ENCODE data around the gene DNAJB8.

DNAJB8 gene

DNA sequence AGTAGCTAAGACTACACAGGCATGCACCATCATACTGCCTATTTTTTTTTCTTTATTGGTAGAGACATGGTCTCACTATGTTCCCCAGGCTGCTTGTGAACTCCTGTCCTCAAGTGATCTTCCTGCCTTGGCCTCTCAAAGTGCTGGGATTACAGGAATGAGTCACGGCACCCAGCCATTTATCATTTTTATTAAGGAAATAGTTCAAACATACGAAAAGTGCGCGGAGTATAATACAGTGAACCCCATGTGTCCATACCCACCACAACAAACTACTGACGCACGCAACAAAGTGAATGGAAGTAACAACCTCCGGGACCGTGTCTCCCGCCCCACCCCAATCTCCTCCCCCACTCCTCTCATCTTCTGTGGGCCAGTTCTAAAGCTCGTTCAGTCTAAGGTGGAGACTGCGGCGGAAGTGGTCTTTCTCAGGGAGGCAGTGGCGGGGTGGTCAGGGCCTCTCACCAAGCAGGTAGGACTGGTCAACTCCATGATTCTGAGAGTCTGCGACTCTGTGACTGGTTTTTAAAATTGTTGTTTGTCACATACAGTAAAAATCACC, 42.1 kb downstream of the DNAJB8 start:
- DNase-seq = no peak

DNA sequence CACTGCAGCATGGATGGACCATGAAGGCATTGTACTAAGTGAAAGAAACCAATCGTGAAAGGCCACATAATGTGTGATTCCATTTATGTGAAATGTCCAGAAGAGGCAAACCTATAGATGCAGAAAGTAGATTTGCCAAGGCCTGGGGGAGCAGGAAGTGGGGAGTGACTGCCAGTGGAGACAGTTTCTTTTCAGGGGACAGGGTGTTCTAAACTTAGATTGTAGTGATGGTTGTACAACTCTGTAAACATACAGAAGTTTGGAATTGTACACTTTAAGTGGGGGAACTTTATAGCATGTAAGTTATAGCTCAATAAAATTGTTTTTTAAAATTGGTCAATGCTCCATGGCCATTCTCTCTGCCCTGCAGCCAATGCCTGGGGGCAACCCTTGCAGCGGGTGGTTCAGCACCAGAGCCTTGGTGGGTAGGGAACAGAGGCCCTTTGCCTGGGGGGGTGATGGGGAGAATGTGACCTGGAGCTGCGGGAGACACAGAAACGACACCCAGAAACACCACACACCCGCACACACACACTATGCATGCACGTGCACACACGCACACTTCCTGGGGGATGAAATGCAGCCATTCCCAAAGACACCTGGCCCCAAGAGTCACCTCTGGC, 43.1 kb downstream of the DNAJB8 start:
- no peak for DNase-seq

DNA sequence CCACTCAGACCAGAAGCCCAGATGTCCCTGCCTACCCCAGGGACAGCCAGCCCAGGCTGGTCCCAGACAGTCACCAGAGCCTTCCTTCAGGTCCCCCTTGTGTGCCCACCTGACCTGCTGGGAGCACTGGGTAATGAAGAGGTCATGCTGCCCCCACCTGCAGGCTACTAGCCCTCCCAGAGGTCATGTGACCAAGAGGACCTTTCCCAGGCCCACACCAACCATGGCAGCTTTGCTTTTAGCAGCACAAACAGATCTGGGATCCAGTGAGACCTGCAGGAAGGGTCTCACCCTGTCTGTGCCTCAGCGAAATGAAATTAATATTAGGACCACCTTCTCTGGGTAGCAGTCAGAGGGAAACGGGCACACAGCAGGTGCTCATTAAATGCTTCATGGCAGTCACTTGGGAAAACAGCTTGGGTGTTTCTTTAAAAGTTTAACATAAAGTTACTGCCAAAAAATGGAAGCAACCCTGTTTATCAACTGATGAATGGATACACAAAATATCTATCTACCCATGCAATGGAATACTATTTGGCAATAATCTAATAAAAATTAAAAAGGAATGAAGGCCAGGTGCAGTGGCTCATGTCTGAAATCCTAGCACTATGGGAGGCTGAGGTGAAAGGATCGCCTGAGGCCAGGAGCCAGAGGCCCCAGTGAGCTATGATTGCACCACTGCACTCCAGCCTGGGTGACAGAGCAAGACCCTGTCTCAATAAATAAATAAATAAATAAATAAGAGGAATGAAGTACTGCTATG, 43.7 kb downstream of the DNAJB8 start:
- DNase-seq = no peak

DNA sequence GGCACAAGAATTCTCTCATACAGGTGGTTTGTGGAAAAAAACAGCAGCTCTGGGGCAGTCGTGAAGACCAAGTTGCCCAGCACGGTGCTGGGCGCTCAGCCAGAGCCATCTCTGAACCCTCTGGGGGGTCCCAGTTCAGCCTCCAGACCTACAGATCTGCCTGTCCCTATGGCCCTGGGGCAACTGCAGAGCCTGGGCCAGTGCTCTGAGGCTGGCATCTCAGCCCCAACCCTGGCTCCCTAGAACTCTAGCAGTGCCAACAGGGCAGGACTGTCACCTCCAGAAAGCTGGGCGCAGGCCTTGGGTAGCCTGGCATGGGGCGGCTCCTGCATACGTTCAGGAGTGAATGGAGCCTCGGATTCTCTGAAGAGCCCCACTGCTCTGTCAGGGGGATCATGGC, 44.7 kb downstream of the DNAJB8 start:
- no peak for DNase-seq

DNA sequence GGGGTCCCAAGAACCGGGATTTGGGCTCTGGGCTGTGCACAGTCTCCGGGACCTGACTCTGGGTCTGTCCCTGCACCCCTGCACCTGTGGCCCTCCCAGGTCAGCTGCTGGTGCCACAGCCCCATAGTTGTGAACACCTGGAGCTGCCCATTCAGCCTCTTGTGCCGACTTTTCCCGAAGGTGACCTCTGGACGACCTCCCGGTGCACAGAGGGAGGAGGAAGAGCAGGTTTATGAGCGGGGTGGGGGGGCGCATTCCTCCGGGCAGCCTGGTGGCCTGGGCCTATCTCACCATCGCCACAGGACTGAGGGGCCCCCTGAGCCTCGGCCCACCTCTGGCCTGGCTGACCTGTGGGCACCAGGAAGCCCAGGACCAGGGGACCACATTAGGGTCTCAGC, 45.3 kb downstream of the DNAJB8 start:
- no peak for DNase-seq

DNA sequence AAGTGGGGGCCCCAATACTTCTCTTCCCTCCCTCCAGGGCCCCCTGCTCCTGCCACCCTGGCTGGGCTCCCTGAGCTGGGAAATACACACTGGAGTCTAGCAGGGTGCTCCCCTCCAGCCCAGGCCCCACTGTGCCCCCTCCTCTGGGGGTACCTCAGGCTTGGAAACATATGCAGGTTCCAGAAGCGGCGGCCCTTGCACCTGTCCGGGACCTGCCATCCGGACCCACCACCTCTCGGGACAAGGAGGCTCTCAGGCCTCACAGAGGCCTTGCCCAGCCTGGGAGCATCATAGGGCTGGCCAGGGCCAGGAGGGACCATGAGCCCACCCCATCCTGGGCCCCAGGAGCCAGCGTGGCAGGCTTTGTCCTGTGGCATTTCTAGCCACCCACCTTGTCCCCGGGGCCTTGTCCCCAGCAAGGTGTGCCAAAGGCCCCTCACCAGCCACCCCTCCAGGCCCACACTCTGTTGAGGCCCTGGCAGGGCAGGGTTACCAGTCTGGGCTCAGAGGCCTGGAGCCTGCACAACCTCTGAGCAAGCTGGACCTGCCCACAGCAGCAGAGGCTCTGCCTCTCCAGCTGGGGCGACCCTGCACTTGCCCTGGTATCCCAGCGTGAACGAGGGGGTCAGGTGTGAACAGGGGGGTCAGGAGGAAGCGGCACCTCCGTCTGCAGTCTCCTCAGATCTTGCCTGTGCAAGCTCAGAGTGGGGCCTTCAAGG, 45.8 kb downstream of the DNAJB8 start:
- DNase-seq = no peak

DNA sequence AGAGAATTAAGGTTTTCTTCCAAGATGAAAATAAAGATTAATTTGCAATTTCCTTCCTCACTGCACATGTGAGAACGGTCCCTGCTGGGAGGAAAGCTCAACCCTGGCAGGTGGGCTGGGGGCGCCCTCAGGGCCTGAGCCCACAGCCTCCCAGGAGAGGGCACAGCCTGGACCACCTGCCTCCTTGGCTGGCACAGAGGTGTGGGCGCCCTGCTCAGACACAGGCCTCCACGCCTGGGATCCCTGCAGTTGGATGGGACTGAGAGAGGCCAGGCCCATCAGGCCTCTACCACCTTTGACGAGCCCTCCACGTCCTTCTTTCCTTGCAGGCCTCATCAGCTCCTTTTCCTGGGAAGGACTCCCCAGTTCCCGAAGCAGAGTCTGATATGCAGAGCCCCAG, 46.4 kb downstream of the DNAJB8 start:
- DNase-seq = no peak

DNA sequence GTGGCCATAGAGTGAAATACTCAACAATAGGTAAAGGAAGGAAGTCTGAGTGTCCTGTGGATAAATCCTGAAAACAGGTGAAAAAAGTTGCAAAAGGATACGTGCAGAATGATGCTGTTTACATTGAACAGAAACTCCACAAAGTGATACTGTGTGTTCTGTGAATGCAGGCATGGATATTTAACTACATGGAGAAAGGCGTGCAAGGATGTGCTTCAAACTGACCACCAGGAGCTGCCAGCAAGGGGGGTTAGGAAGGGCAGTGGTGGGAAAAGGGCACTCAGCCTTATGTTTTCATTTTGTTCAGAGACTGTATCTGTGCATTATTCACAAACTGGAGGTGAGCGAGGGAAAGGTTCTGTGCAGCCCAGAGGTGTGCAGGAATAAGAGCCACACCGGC, 47.4 kb downstream of the DNAJB8 start:
- no peak for DNase-seq

DNA sequence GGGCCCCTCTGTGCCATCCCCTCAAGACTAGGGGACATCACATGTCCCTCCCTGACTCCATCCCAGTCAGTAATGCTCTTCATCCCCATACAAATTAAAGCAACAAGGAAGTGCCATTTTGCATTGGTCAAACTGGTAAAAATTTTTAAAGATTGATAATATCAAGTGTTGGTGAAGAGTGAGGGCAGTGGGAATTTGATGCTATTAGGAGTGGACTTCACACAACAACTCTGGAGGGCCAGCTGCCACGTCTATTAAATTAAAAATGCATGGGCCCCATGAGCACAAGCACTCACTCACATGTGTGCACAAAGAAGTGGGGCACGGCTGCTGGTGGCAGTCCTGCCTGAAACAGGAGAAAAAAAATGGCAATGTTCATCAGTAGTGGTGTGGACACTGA, 47.8 kb downstream of the DNAJB8 start:
- no peak for DNase-seq

DNA sequence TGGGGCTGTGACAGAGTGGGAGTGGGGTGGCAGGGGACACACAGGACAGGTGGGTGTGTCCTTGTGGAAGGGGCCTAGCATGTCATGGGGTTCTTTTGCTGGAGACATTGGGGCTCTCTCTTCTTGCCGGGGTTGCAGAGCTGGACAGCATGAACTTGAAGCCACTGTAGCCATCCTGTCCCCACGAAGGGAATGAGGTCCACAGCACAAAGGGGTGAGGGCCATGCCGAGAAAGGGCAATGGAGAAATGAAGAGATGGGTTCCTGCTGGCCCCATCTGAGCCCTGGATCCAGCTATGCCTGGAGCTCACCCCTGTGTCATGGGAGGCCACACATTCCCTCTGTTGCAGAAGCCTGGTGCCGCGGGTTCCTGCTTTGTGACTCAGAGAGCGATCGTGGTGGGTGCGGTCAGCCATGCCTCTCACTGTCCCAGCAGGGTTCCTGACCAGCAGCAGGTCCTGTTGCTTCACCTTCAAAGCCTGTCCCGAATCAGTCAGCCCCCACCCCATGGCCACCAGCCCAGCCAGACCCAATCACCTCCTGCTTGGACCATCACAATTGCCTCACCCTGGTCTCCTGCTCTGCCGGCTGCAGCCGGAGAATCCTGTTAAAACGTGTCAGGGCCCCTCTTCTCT, 50.0 kb downstream of the DNAJB8 start:
- DNase-seq = no peak

DNA sequence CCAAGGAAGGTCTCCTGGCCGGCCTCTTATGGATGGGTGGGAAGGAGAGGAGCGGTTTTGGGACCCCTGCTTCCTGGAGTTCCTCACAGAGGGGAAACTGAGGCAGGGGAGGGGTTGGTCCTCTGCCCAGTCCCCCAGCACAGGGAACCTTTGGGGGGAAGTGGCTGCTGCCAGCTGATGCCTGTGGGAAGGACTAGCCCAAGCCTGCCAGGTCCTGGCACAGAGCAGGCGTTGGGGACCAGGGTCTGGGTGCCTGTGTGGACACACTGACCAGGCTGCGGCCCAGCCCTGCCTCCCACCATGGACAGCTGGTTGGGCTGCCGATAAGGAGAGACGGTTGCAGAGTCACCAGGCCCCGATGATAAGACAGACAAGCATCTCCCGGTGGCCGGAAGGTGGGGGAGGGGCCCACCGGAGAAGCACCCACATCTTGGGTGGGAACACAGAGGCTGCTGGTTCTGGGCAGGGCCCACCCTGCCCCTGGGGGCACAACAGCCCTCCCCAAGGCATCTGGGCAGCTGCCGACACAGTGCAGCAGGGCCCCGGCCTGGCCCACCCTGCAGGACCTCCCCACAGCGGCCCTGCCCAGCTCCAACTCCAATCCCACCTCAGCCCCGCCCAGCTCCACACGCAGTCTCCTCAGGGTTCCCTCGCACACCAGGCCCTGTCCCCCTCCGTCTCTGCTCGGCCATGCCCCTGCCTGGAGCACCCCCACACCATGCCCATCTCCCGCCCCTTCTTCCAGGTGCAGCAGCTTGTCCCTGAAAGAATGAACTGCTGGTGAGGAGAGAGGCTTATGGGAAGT, 50.7 kb downstream of the DNAJB8 start:
- DNase-seq = no peak

DNA sequence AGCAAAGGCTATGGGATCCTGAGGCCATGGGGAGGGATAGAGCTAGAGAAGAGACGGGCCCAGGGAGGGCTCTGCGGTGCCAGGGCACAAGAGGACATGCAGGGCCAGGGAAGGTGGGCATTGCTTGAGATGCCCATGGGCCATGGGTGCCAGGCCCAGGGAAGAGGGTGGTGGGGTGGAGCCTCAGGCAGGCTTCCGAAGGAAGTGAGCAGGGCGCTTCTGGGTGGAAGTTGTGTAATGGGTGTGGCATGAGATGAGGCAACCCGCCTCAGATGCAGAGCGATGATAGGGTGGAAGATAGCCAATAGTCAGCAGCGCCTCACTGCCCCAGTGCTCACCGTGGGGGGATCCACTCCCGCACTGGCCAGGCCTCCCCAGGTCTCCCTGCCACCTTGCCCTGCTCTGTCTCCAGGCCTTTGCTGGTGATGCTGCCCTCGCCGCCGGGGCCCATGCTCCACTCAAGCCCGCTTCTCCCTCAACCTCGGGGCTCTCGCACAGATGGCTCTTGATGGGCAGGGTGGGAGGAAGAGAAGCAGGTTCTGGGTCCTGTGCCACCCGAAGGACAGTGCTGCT, 51.4 kb downstream of the DNAJB8 start:
- no peak for DNase-seq

DNA sequence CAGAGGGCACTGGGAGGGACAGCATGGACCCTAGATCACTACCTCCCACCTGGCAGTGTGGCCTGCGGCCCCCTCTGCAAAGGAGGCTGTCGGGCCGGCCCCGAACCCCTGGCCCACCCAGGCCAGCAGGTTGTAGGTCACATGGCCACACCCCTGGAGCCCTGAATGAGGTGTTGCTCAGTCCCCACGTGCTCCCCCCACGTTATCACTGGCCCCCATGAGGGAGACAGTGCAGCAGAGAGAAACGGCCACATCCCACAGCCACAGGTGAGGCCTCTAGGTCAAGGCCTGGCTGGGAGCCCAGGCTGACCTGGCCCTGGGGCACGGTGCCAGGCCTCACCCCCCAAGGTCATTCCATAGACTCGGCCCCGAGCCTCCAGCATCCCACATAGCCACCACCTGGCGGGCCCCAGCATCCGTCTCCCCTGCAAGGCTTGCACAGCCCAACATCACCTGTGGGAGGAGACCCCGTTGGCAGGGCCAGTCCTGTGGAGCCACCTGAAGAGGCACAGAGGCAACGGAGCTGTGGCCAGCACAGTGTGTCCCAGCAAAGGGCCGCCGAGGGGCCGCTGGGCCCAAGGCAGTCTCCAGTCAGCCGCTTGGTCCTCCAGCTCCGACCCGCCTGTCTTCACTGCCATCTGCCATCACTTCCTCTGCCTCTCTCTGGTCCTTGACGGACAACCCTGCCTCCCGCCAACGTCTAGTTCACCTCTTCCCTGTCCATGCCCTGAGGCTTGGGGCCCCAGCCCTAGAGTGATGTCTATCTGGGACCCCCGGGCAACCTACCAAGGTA, 53.1 kb downstream of the DNAJB8 start:
- DNase-seq = no peak

DNA sequence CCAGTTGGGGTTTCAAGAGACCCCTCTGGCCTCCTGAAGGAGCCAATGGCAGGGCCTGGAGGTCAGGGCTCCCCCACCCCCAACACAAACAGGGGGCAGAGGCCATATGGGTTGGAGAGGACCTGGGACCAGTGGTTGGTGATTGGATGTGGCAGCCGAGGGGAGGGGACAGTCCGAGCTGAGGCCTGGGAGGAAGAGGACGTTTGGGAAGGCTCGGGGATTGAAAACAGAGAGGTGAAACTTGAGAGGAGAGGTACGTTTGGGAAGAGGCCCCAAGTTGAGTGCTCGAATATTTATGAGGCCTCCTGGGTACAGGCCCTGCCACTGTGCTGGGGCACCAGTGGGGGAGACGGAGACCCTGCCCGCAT, 53.7 kb downstream of the DNAJB8 start:
- DNase-seq = no peak
